Fibroblast of mammary gland (primary cell): ENCODE results near the gene EMP2.

Experiments used
- DNase-seq: peaks from one replicate; pipeline ENCODE4 v3.0.0-alpha.2; 2010; ENCODE audit warnings: low read depth
- H3K4me3 ChIP-seq: 2 replicates; pipeline ENCODE4 v1.5.1; 2011; ENCODE audit warnings: low read depth, mild to moderate bottlenecking, low read length, moderate library complexity; ENCODE audit not compliant: control insufficient read depth
- TF ChIP-seq, protein P1 (sequence below): conservative IDR thresholded peaks from 2 replicates; pipeline ENCODE4 v1.5.1; 2011; ENCODE audit warnings: low read depth, low read length, inconsistent platforms; ENCODE audit not compliant: control insufficient read depth, insufficient read depth

The EMP2 gene

DNA sequence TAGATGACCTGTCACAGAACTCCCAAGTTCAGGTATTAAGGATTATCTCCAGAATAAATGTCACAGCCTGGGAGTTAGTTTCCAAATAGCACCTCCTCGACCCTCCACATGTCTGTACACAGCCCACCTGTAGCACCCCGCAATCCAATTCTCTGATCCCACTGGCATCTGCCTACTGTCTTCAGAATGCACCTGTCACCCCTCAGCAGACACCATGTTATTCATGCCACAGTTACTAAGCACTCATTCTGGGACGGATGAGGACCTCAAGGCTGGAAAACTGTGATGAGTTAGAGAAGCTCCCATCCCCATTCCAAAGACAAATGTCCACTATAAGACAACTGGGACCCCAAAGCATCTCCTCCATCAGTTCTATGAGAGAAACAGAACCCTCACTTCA is 7.8 kb downstream of the EMP2 start:
- H3K4me3 ChIP-seq = no peak overlapping the region
- DNase-seq = no peak

GRCh38 chr16:10571354-10571753 is 9.0 kb downstream of the EMP2 start:
- peak; percentile 42 for DNase-seq
- H3K4me3 ChIP-seq = no peak overlapping the region
- TF ChIP-seq, protein P1, sequence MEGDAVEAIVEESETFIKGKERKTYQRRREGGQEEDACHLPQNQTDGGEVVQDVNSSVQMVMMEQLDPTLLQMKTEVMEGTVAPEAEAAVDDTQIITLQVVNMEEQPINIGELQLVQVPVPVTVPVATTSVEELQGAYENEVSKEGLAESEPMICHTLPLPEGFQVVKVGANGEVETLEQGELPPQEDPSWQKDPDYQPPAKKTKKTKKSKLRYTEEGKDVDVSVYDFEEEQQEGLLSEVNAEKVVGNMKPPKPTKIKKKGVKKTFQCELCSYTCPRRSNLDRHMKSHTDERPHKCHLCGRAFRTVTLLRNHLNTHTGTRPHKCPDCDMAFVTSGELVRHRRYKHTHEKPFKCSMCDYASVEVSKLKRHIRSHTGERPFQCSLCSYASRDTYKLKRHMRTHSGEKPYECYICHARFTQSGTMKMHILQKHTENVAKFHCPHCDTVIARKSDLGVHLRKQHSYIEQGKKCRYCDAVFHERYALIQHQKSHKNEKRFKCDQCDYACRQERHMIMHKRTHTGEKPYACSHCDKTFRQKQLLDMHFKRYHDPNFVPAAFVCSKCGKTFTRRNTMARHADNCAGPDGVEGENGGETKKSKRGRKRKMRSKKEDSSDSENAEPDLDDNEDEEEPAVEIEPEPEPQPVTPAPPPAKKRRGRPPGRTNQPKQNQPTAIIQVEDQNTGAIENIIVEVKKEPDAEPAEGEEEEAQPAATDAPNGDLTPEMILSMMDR = no peak

More for the DNA sequence above, 7.8 kb downstream of the EMP2 start:
- TF ChIP-seq, protein P1 = no peak

GRCh38 chr16:10569621-10570020 is 10.8 kb downstream of the EMP2 start:
- no peak for DNase-seq
- TF ChIP-seq, protein P1 = no peak
- H3K4me3 ChIP-seq = no peak overlapping the region

DNA sequence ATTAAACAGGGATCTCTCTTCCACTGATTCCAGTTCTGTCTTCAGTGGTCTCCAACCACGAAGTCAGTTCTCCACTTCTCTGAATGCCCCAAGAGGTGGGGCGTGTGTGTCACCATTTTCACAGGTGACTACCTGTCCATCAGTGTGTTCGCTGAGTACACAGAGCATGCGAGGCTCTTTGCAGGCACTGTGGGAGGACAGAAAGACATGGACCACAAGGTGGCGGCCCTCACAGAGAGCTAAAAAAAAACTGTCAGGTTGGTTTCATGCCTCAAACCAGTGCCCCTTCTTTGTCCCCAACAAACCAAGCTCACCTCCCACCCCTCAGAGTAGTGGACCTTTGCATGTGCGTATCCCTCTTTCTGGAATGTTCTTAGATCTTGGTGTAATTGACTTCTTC is 13.8 kb downstream of the EMP2 start:
- no peak overlapping the region for H3K4me3 ChIP-seq
- no peak for DNase-seq
- TF ChIP-seq, protein P1 = no peak

DNA sequence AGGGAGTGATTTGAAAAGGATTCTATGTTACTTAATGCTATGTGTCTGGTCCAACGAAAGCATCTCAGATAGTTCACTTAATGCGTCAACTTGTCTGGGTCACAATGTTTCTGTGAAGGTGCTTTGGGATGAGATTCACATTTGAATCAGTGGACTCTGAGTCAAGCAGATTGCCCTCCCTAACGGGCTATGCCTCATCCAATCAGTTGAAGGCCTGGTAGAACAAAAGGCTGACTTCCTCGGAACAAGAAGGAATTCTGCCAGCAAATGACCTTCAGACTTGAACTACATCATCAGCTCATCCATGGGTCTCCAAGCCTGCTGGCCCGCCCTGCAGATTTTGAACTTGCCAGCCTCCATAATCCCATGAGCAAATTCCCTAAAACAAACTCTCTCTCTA is 15.2 kb downstream of the EMP2 start:
- H3K4me3 ChIP-seq = no peak overlapping the region
- TF ChIP-seq, protein P1 = no peak
- peak; percentile 82 for DNase-seq

DNA sequence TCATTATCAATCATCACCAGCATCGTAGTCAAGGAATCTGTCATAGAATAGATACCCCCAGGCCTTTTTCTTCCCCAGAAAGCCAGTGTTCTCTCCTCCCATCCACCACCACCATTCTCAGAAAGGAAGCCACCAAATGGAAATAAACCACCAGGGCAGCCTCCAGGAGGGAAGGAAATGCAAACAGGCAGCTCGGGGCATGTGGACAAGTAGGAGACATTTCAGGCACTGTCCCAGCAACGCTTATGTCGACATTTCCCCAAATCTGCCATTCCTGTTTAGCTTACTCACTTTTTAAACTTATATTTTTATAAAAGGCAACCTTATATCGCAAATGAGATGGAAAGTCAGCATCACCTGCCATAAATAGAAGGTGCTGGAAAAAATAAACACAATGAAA is 15.8 kb downstream of the EMP2 start:
- TF ChIP-seq, protein P1 = no peak
- no peak for DNase-seq
- H3K4me3 ChIP-seq = no peak overlapping the region

- DNase-seq = no peak
- TF ChIP-seq, protein P1 = no peak
- H3K4me3 ChIP-seq = no peak overlapping the region
These were observed 18.0 kb downstream of the EMP2 start for GRCh38 chr16:10562361-10562899.
